Measurements from ENCODE around the gene CCNG2.
A peak's percentile ranks its signal among the peaks of the same experiment; 100 is the strongest.

Gene CCNG2

DNA sequence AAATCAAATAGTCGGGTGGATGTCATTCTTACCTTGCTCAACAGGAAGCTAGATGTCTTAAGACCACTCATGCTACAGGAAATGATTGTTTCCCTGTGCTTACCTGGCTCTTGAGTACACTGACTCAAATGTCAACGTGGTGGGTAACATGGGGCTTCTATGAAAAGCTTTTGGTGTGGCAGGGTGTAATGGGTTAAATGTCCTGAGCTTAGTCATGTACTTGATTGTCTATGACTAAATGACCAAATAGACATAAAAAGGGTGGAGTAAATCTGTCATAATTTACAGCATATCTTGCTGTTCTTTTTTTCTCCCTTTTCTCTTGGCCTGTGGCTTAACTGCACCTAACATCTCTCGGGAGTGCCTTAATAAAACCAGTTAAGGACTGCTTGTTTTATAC is 44.9 kb downstream of the CCNG2 start:
- no peak for DNase-seq (ENCODE audit: low read depth in 3 of 3, low spot score in 1 of 3)

DNA sequence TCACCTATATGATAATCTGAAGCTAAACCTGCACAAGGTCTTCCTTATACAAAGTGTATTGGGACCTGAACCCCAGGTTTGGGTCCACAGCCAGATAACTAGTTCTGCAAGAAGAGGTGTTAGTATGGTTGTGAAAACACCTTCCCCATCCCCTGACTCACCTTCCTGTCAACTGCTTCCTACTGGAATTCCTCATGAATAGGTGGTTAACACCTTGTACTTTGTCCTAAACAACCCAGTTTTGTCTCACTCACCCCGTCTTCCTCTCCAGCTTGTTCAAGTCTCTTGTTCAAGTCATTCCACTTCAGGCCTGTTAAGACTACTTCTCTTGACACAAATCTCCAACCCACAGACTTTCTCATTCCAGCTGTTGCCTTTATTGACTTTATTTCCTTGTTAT is 45.5 kb downstream of the CCNG2 start:
- no peak for DNase-seq (ENCODE audit: low read depth in 3 of 3, low spot score in 1 of 3)

DNA sequence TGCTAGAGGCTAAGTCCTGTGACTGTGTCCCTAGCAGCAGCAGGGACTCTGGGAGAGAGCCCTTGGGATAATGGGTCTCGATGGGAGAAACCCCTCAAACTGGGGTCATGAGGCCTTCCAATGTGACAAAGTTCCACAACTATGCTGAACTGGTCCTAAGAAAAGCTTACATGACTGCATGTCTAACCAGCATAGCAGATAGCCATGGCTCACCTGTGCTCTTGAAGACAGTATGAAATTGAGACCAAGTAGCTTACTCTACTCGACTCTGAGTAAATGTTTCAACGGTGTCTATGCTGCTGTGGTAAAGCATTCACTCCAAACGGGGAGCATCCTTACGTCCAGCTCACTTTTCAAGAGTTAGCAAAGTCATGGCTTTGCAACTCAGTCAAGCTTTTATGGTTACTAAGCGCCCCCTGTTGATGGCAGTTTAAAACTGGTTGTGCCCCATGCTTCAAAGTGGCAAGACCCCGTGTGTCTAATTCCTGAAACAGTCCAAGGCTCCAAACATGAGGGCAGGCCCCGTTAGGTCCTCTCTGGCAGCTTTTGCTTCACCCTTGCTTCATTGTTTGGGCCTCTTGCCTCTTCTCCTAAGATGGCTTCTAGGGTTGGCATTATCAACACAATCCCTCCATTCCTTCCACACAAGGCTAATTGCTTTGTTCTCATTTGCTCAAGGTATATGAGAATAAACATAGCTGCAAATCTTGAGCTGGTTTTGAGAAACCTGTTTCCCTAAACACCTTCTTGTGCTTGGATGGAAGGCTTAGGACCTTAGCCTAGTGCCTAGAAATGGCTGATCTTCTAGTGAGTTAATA is 46.6 kb downstream of the CCNG2 start:
- DNase-seq (ENCODE audit: low read depth in 3 of 3, low spot score in 1 of 3): peak; percentile 27 to 31 (median 27)

DNA sequence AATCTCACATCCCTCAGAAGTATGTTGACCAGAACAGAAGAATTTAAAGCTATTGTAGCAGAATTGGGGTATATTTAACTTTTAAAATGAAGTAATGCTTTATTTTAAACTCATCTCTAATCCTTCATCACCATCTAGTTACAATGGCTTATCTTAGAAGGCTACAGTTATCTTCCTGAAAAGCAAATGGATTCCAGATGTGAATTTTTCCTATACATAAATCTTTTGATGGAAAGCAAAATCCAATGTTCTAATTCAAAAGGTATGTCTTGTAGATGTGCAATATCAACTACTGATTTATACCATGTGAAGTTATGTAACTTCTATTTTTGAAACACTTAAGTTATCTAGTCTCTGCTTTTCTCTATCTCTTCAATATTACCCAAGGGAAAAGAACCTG is 47.6 kb downstream of the CCNG2 start:
- DNase-seq (ENCODE audit: low read depth in 3 of 3, low spot score in 1 of 3): no peak

DNA sequence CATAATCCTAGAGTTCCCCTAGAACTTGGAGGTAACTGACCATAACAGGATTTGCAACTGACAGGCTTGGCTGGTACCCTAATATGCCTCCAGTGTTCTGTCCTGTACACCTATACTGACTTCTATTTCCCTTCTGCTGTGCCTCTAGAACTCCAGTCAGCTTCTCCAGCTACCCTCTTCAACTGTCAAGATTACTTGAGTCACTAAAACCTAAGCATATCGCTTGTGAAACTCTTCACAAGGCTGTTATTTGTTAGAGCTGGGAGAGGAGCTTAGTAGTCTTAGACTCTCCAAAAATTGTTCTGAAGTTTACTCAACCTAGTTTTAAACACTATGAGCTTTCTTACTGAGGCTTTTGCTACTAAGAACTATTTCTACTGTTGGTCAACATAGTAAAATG is 52.0 kb downstream of the CCNG2 start:
- DNase-seq (ENCODE audit: low read depth in 3 of 3, low spot score in 1 of 3): no peak

DNA sequence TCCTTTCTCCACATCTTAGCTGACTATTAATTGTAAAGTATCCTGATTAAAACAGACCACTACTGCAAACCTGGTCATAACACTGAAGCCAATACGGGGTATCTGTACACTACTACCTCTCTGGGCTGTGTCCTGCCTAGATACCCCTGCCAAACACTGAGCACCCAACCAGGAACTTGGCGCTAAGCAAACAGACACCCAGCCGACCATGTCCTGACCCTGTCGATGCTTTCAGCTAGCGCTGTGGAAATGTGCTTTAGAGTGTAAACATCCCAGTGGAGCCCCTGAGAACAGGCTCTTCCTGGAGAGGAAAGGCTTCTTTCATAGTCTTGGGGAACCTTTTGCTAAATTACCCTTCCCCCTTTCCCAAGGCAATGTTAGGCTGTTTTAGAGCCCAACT is 52.9 kb downstream of the CCNG2 start:
- DNase-seq (ENCODE audit: low read depth in 3 of 3, low spot score in 1 of 3): no peak

DNA sequence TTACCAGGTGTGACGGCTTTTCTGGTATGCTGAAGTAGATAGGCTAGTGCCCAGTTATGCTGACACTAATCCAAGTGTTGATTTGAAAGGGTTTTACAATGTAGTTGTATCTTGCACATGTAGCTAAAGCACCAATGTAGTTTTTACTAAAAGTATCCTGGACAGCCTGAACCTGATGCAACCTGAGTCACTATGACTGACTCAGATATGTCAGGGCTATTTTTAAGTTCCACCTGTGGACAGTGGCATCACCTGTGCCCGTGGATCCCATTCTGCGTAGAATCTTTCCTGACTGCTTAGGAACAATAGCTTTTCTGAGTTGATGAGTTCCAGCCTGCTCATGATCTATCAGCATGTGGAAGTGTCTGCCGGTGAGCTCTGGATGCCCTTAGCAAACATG is 58.1 kb downstream of the CCNG2 start:
- no peak for DNase-seq (ENCODE audit: low read depth in 3 of 3, low spot score in 1 of 3)

DNA sequence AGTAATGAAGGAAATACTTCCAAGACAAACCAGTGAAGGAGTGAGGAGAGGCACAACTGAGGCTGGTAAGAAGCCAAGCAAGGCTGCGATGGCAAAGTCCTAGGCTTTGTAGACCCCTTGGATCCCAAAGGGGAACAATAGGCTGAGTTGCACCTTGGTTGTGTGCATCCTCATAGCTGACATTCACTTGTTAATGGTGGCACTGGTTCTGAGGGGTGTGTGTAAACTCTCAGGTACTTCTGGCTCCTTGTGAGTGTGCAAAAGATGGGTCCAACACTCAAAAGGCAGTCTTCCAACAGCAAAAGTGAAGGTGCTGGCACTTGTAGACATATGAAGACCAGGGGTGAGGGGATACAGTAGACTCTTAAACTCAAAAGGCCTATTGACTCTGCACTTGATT is 60.5 kb downstream of the CCNG2 start:
- DNase-seq (ENCODE audit: low read depth in 3 of 3, low spot score in 1 of 3): no peak

DNA sequence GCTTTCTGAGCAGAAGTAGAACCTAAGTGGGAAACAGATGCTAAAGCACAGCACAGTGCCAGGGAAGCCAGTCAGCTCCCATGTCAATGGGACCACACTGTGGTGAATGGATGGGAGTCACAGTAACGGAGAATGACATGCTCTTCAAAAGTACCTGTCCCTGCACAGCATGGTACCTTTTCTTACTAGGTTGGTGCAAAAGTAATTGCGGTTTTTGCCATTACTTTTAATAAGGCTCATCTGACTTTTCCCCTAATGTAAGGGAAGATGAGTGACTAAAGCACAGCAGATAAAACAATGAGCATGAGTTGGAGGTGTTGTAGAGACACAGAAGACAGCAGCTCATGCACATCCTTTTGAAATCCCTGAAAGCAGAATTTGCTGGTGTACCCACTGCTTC is 62.3 kb downstream of the CCNG2 start:
- DNase-seq (ENCODE audit: low read depth in 3 of 3, low spot score in 1 of 3): no peak
